ENCODE measurements around the gene IRF7.
A peak's percentile ranks its signal among the peaks of the same experiment; 100 is the strongest.
"Not testable (repeated sequence)": the region's sequence is repeated elsewhere in the genome, so short reads cannot be mapped to it uniquely, and the experiment has no call there.

The IRF7 gene

DNA sequence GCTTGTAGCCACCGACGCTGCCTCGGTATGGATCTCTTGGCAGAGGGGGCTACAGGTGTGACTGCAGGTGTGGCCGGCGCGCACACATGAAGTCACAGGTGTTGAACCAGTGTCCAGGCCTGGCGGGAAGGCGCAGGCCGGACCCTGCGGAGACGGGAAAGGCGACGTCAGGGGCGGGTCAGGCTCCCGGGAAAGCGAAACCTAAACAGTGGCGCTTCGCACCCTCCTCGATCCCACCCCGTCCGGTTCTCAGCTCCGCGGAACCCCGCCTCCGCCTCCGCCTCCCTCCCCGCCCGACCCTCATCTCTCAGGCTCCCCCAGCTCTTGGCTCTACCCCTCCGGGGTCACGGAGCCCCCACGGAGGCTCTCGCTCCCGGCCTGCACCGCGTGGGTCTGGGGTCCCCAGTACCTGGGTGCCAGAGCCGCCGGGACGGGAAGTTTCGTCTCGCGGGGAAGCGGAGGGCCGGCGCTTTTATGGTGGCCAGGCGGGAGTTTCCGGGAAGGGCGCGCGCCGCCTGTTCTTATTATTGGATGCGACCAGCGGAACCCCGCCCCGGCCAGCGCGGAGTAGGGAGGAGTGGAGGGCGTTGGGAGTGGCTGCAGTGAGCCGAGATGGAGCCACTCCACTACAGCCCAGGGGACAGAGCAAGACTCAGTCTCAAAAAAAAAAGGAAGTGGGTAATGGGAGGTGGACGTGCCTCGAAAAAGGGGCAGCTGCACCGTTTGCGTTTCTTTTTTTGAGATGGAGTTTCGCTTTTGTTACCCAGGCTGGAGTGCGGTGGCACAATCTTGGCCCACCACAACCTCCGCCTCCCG is at the start of gene IRF7:
Gene IRF7 (minus strand): TSS at position 447 of the 816 bp plus-strand sequence. CDS start 586 bp downstream, outside the sequence.
- peak; percentile 93 for DNase-seq

DNA sequence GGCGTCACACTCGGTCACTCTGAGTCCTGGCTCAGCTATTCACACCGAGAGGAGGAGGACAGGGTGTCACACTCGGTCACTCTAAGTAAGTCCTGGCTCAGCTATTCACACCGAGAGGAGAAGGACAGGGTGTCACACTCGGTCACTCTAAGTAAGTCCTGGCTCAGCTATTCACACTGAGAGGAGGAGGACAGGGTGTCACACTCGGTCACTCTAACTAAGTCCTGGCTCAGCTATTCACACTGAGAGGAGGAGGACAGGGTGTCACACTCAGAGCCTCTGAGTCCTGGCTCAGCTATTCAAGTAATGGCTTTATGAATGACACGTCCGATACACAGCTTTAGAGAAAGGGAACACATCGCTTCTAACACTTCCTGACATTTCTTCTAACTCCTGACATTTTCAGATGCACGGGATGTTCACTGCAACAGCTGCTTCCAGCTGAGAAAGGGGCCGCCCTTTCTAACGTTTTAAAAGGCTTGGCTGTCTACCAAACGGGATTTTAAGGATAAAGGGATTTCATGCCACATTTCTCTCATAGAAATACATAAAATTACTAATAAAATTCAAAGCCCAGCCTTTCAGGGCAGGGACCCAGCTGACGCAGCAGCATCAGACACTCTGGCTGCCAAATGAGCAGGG is 49.4 kb upstream of the IRF7 start:
- DNase-seq, result no peak

DNA sequence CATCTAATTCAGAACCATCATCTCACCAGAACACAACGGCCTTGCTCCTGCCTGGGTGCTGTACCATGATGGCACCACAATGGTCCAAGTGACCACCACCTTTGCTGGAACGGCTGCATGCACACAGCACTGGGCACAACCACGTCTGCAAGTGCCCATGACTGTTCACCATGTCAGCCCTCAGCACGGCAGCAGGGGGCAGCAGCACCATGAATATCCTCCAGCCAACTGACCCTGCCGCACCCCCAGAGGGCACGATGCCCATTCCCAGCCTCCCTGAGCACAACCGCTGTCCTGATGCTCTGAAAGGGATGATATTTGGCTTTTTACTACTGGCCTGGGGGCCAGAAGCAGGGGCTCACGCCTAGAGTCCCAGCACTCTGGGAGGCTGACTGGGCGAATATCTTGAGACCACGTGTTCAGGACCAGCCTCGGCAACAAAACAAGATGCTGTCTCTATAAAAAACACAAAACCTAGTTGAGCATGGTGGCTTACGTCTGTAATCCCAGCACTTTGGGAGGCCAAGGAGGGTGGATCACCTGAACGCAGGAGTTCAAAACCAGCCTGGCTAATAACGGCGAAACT is 47.0 kb upstream of the IRF7 start:
- peak; percentile 57 for DNase-seq

DNA sequence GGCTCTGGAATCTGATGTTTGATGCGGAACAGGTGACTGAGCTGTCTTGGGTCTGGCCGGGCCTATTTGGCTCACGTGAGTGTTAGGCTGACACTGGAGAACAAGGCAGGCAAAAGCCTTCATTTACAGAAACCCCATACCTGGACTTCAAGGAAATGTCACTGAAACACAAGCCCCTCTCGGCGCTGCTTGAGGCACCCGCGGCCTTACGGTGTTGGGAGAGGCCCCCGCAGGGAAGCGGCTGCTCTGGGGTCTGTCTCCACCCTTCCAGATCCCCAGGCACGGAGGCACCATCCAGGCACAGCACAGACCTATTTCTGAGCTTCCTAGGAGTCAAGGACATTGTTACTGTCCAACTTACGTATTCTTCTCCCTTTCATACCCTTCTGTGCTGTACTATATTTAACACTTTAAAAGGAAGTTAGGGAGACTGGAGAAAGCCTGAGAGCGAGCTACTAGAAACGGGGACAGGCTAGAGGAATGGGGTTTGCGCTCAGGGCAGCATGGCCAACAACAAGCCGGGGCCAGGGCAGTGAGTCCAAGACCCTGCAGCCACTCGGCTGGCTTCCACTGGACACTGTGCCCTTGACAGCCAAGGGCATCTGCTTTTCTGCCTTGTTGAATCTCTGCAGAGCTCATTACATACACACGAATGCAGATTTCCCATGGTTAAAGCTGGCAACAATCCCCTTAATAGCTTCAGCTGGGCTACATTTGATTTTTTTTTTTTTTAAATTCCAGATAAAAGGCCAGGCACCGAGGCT is 45.1 kb upstream of the IRF7 start:
- no peak for DNase-seq

DNA sequence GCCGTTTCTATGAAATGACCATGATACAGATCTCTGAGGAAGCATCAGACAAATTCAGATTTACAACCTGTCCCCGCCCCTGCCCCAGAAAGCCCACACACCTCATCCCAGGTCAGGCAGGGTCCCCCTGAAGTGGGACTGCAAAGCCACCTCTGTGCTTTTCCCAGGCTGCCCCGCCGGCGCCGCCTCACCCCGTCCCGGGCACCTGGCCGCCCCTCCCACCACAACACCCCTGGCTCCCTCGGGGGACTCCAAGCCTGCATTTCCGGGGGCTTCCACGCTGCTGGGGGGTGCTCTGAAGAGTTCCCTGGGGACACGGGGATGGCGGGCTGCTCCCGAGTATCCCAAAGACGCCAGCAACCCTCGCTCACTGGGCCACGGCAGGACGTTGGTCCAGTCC is 44.5 kb upstream of the IRF7 start:
- DNase-seq, result no peak

DNA sequence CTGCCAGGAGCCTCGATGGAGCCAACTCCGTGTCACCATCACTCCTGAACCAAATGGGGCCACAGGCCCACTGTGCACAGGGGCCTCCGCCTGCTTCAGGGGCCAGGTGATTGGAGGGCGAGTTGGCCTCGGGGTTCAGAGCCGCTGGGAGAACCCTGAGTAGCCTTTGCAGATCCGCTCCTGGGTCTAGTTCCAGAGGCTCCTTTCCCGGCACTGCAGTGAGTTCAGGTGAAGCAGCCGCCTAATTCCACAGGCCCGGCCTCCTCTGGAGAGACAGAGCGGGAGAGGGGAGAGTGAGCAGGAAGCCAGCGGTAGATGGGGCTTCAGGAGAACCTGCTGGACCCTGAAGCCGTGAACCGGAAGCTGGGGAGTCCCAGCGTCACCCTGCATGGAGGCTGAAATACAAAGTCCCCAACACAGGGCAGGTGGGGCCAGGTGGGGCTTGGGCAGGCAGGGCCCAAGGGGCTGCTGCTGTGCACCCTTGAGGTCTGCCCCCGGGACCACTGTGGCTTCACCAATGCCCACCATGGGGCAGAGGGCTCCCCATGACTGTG is 43.9 kb upstream of the IRF7 start:
- DNase-seq, result no peak

DNA sequence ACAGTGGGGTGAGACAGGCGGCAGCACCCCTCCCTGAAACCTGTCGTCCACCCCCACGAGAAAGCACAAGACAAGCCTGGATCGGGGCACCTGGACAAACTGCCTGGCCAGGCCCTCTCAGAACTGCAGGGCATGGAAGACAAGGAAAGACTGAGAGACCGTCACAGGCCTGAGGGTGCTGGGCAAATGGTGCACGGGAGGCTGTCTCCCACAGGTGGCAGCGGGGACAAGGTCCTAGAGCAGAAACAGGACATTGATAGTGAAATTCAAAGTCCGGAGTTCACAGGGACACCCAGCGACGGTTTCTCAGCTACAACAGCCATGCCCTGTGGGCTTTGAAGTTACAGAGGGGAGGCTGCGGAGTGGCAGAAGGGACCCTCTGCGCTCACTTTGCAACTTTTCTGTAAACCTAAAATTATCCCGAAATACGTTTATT is 42.0 kb upstream of the IRF7 start:
- DNase-seq, result no peak

DNA sequence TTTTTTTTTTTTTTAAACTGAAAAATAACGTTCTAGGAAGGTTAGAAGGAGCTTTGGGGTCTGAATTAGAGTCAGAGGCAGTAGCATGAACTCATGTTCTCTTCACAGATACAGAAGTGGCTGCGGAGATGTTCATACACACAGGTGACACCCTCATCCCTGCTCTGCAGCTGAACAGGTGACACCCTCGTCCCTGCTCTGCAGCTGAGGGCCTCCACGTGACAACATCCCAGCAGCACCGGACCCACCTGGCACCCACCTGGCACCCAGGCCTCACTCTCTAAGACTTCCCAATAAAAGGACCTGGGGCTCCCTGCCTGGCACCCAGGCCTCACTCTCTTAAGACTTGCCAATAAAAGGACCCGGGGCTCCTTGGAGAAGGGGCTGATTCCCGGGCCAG is 41.1 kb upstream of the IRF7 start:
- no peak for DNase-seq

DNA sequence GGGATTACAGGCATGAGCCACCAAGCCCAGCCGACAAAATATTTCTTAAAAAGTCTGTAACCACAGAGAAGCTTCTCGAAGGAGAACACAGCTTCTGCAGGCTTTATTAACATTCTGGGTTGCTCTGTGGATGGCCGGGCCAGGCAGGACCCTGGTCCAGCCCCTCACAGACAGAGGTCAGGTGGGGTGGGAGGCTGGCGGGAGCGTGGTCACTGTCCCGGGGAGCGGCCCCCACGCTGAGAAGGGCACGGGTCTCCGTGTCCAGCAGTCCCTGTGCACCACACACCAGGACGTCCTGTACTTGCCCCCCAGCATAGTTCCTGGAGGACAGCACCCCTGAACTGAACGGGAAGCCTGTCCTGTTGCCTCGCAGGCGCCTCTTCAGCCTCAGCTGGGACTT is 40.7 kb upstream of the IRF7 start:
- no peak for DNase-seq

DNA sequence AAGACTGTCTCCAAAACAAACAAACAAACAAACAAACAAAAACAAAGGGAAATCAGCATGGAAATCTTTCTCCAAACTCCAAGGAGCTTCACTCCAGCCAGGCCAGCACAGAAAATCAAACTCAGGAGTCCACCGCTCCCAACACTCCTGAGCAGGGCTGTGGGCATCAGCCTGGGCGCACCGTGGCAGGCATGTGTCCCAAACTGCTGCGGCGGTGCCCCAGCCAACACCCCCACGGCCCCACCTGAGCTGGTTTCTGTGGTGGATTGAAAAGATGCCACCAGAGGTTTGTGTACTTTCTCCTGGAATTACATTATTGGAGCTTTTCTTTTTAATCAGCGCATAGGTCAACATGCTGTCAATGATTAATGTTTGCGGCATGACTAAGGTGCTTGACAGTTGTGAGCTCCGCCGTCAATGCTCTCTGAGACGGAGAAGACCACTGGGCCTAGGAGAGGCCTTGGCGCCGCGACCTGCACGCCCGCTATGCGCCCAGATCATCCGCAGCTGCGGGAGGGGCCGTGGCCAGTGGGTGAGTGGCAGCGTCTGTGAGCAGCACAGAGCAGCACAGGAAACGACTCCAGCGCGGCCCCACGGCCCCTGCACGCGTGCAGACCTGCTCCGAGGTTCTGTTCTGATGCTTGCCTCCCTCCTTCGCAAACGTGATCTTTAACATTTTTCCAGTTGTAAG is 39.4 kb upstream of the IRF7 start:
- DNase-seq, result no peak

DNA sequence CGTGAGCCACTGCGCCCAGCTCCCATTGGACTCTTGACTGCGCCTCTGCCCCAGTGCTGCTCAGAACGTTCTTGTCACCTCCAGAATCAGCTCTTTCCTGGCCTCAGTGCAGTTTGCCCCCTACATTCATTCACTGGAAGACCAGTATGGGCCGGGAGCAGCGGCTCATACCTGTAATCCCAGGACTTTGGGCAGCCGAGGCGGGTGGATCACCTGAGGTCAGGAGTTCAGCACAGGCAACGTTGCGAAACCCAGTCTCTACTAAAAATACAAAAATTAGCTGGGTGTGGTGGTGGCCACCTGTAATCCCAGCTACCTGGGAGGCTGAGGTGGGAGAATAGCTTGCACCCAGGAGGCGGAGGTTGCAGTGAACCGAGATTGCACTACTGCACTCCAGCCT is 38.7 kb upstream of the IRF7 start:
- DNase-seq, result not testable (repeated sequence)

DNA sequence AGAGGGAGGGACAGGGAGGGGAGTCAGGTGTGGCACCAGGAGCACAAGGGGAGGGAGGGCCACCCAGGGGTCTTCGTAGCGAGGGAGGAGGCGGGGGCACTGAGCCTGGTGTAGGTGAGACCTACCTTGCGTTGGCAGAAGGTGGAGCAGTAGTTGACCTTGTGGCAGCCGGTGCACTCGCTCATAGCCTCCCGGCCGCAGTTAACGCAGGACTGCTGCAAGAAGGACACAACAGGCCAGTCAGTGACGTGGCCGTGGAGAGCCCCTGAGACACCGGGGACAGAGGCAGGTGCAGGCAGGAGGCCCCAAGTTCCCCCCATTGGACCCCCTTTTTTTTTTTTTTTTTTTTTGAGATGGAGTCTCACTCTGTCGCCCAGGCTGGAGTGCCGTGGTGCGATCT is 38.1 kb upstream of the IRF7 start:
- no peak for DNase-seq

DNA sequence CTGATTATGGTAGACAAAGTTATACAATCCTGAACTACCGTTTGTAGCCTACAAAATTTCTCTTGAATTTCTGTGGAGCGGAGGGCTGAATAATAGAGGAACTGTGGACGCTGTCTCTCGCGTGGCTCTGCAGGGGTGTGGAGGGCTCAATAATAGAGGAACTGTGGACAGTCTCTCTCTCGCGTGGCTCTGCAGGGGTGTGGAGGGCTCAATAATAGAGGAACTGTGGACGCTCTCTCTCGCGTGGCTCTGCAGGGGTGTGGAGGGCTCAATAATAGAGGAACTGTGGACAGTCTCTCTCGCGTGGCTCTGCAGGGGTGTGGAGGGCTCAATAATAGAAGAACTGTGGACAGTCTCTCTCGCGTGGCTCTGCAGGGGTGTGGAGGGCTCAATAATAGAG is 37.4 kb upstream of the IRF7 start:
- DNase-seq, result not testable (repeated sequence)

DNA sequence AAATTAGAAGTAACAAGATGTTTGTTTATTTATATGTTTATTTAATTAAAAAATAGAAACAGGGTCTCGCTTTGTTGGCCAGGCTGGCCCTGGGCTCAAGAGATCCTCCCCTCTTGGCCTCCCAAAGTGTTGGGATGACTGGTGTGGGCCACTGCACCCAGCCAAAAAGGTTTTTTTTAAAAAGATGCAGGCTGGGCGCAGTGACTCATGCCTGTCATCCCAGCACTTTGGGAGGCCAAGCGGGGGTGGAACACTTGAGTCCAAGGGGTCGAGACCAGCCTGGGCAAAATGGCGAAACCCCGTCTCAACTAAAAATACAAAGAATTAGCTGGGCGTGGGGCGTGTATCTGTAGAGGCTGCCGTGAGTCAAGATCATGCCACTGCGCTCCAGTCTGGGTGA is 34.7 kb upstream of the IRF7 start:
- no peak for DNase-seq

DNA sequence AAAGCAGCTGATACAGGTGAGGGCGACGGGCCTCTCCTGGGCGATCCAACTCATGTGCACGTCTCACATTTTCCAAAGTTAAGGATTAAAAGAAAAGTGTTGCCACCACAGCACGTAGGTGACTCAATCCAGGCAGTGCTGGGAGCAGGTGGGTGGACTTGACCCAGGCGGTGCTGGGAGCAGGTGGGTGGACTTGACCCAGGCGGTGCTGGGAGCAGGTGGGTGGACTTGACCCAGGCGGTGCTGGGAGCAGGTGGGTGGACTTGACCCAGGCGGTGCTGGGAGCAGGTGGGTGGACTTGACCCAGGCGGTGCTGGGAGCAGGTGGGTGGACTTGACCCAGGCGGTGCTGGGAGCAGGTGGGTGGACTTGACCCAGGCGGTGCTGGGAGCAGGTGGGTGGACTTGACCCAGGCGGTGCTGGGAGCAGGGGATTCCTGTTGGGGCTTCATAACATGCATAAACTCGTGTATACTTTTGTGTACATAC is 32.0 kb upstream of the IRF7 start:
- not testable (repeated sequence) for DNase-seq

DNA sequence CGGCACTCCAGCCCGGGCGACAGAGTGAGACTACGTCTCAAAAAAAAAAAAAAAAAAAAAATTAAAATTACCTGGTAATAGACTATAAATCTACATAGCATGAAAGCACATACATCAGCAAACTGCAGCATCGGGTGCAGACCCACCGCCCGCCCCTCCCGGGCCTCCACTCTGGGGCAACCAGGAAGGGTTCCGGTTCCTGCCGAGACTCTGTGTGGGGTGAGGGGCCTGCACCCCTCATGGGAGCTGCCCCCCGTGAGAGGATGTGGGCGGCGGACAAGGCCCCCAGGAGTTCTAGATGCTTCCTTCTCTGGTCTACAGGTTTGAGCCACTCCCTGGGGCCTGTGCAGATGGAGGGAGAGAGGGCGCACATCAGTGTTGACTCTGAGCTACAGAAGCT is 30.5 kb upstream of the IRF7 start:
- no peak for DNase-seq

DNA sequence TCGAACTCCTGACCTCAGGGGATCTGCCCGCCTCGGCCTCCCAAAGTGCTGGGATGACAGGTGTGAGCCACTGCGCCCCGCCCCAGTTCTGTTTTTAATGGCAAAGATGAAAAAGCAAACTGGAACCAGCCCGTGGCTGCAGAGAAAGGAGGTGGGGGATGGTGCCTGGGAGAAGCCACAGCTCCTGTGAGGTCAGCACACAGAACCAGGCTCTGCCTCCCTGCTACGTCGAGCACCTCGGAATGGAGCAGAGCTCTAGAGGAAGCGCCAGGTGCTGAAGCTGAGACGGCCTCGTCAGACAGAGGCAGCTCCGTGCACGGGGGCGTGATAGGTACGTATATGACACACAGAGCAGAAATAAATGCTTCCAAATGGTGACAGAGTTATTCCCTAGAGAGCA is 29.8 kb upstream of the IRF7 start:
- DNase-seq, result no peak

DNA sequence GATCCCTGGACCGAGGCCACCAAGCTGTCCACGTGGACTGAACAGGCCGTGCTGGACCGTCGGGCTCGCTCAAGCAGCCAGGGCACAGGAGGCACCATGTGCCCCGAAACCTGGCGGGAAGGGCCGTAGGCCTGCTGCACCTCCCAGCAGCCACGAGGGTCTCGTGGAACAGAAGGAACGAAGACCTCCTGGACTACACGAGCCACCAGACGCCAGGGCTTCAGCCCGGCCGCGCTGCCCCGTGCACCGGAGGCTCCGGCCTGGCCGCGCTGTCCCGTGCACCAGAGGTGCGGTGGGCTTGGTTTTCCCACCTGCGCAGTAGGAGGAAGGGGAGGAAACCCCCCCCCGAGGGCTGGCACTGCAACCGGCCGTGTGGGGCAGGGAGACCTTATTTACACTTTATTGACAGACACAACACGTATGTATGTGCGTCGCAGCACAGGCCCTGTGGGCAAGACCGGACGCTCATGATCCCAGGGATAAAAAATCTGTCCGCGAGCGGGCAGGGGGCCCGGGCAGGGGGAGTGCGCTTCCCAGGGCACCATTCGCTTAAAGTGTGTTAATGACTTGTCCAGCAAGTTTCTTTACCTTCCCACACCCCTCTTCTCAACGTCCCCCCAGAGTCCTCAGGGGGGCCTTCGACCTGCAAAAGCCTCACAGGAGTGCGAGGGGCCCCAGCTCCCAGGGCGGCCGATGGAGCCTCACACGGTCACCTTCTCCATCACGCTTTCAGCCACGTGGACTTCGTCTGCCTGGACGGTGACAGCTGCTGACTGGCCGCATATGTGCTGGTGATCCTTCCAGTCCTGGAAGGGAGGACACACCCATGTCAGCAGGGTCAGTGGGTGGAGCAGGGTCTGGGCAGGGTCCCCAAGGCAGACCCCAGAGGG is 28.3 kb upstream of the IRF7 start:
- DNase-seq, result no peak

DNA sequence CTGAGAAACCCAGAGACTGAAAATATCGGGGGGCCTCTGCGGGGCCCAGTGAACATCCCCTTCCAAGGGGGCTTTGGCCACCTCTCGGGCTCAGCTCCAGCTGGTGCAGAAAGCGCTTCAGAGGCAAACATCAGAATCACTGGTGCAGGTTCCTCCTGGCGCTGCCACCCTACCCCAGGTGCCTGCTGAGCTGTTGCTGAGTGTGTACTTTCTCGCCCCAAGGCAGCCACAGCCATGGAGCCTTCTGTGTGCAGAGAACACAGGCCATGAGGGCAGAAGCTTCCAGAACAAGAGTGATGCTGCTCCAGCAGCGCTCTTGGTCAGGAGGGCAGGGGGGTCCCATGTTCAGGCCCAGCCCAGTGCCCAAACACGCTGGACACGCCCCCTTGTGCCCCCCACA is 27.6 kb upstream of the IRF7 start:
- DNase-seq, result no peak

DNA sequence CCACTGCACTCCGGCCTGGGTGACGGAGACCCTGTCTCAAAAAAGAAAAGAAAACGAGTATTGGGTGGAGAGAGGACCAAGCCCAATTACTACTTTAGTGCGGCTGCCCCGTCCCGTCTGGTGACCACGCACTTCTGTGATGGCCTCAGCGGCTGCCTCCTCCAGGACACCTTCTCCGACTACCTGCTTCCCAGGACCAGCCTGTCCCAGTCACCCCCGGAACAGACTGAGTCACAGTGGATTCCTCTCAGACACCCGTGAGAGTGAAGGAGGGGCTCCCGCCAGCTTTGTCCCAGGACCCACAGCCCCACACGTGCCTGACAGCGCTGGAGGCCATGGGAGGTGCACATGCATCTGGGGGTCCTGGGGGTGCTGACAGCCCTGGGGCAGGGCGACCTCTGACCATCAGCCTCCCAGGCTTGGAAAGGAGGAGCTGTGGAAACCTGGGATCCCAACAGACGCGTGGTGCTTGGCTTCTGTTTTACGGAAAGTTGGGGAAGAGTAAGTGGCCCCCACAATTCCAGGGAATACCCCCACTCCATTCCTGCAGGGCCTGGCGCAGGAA is 26.1 kb upstream of the IRF7 start:
- no peak for DNase-seq
